Activated CD4-positive, CD25-positive, alpha-beta regulatory T cell (primary cell): ENCODE data around the gene CASKIN1.

Source experiments
- DNase-seq, 4 experiments: peaks; one replicate each; lab custom pipeline; 2025; lab: John Stamatoyannopoulos, UW

CASKIN1 gene

GRCh38 chr16:2190659-2191445 is 5.6 kb downstream of the CASKIN1 start:
- no peak for DNase-seq

DNA sequence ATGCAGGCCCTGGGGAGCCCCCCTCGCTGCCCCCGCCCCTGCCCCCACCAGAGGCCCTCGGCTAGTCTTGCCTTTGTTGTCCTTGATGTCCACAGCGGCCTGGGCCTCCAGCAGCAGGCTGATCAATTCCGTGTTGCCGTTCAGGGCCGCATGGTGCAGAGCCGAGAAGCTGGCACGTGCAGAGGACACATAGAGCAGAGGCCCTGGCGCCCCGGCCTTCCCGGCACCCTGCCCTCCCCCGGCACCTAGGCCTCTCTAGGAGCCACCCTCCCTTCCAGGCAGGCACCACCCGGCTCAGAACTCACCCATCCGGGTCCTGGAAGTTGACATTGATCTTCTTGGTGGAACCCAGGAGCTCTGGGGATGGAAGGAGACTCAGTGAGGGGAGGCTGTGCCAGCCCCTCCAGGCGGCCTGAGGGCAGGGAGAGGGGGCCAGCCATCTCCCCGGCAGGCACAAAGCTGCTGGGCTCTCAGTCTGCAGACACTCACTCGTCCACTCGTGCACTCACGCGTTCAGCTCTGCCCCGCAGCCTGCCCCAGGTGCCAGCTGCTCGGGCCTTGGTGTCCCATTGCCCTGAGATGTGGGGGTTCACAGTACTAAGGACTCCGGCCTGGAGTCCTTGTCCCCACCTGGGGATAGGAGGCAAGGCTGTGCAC is 6.3 kb downstream of the CASKIN1 start:
- no peak for DNase-seq

- DNase-seq = no peak
These were observed 7.0 kb downstream of the CASKIN1 start for GRCh38 chr16:2189252-2189893.

- DNase-seq = no peak
These were observed 8.0 kb downstream of the CASKIN1 start for GRCh38 chr16:2188395-2188794.

DNA sequence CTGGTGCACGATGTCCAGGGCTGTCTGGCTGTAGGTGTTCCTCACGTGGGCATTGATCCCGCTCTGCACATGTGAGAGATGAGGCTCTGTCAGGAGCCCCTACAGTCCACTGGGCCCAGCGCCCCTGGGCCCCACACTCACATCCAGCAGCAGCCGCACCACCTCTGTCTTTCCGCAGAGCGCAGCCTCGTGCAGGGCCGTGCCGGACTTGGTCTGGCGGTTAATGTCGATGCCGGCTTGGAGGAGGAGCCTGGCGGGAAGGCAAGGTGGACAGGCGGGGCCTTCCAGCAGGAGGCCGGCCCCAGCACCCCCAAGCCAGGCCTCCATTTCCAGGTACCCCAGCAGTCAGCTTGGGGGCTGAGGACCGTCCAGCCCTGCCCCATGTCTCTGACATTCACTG is 9.2 kb downstream of the CASKIN1 start:
- DNase-seq = no peak

DNA sequence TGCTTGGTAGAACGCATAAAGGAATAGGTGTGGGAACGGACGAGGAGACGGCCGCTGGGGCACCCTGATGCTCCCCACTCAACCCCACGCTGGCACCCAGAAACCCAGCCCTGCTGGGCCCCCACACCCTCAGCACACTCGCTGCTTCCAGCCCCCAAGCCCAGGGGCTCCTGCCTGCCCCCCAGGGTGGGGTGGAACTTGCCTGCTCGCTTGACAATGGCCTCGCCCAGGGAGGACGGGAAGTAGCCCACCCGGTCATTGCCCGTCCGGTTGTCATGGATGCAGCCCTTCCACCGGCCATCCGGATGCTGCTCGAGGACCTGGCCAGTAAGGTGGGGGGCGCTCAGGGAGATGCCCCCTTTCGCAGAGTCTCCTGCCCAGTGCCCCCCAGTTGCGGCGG is 9.9 kb downstream of the CASKIN1 start:
- DNase-seq = no peak

- DNase-seq = no peak
These were observed 10.3 kb downstream of the CASKIN1 start for GRCh38 chr16:2186064-2186463.

DNA sequence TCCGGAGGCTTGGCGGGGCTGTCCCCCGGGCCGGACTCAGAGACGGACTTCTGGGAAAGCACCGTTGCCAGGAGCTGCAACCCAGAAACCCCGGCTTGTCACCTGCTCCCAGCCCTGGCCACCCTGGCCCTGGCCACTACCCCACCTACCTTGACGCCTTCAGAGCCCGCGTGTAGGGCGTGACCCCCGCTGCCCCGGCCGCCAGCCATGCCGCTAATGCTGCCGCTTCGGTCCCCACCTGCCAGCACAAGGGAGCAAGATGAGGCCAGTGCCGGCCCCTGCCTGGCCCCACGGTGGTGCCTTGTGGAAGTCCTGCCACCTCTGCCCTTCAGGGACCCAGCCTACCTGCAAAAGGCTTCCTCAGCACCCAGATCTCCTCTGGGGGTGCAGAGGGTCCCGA is 11.4 kb downstream of the CASKIN1 start:
- DNase-seq = no peak

GRCh38 chr16:2184346-2184745 is 12.1 kb downstream of the CASKIN1 start:
- DNase-seq = no peak

DNA sequence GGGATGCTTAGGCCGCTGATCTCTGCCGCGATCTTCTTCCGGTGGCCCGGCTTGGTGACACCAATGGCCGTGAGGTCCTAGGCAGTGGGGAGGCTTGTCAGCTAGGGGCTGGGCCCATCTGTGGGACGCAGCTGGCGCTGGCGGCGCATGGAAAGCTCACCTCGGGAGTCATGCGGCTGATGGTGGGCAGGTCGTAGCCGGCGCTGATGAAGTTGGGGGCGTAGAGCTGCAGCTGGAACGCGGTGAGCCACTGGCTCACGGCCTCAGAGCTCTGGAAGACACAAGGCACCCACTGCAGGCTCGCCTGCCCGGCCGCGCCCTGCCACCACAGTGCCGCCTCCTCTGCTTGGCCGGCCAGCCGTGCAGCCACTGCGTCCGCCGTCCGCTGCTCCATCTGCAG is 12.7 kb downstream of the CASKIN1 start:
- no peak for DNase-seq

DNA sequence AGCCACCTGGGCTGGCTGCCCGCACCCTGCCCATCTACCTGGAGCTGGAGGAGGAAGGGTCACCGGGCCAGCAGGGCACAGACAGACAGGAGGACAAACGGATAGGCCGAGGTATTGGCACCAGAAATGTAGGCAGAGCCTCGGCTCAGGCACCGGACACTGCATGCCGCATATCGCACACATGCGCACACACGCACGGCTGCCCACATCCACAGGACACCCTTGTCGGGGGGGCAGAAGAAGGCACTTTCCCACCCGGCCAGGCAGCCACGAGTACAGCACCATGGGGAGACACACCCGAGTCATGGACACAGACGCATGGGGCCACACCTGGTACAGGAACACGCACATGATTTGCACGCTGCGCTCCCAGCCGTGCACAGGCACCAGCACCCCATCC is 14.5 kb downstream of the CASKIN1 start:
- DNase-seq = no peak

DNA sequence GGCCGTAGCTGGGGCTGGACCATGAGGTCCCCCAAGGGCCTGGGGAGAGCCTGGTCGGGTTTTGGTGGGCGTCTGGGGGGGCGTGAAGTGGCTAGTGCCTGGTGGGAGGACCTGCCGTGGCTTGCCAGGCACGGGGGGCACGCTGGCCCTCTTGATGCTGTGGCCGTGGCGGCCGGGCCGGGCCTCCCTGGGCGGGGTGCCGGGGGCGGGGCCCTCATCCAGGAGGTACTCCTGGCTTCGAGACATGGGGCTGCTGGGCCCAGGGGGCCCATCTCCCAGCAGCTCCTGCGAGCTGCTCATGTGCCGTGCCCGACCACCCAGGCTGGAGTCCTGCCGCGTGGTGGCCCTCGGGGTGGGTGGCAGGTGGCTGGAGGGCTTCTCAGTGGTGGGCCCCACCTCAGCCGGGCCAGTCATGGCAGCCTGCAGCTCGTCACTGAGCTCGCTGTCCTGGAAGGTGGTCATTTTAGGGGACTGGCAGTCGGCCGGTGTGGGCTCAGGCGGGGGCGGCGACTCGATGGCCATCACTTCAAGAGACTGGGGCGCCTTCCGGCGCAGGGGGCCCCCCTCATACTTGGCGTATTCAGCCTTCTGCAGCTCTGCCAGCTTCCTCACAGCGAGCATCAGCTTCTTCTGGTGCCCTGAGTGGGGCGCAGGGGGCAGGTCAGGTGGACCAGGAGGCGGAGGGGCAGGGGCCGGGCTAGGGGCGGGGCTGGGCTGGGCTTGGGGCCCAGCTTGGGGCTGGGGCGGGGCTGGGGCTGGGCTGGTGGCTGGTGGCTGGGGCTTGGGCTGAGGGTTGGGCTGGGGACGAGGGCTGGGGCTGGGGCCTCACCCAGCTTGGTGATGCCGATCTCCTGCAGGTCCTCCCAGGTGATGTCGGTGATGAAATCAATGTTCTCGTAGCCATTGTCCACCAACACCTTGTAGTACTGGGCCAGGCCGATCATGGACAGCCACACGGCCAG is 15.2 kb downstream of the CASKIN1 start:
- DNase-seq = no peak

- no peak for DNase-seq
These were observed 15.9 kb downstream of the CASKIN1 start for GRCh38 chr16:2180461-2180860.

- DNase-seq = no peak
These were observed 16.8 kb downstream of the CASKIN1 start for GRCh38 chr16:2179576-2179975.

DNA sequence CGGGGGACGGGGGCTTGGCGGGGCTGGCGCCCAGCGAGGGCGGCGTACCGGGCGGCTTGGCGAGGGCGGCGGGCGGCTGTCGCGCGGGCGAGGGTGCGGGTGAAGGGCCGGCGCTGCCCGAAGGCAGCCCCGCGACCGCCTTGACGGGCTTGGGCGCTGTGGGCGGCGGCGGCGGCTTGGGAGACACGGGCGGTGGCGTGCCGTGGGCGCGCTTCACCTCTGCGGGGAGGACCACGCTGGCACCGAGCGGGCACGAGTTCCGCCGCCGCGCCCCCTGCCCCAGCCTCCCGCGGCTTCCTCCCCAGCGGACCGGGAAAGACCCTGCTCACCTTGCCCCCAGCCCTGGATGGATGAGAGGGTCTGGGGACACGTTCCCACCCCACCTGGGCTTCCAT is 17.3 kb downstream of the CASKIN1 start:
- DNase-seq = no peak

- DNase-seq = no peak
These were observed 17.9 kb downstream of the CASKIN1 start for GRCh38 chr16:2178321-2179106.

DNA sequence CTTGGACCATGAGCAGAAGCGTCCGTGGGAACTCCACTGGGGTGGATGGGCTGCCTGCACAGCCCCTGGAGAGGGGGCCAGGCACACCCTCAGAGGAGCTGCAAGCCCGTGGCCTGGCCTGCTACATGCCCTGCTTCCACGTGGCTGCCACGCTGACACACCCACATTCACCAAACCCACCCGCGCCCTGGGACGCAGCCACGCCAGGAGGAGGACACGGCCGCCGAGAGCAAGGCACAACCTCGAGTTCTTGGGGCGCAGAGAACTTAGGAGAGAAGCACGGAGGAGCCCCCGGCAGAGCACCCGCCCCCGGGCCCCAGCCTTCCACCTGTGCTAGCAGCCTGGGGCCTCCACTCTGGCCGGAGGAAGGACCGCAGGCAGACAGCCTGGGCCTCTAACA is 18.8 kb downstream of the CASKIN1 start:
- no peak for DNase-seq

- DNase-seq = no peak
These were observed 19.3 kb downstream of the CASKIN1 start for GRCh38 chr16:2177101-2177500.

DNA sequence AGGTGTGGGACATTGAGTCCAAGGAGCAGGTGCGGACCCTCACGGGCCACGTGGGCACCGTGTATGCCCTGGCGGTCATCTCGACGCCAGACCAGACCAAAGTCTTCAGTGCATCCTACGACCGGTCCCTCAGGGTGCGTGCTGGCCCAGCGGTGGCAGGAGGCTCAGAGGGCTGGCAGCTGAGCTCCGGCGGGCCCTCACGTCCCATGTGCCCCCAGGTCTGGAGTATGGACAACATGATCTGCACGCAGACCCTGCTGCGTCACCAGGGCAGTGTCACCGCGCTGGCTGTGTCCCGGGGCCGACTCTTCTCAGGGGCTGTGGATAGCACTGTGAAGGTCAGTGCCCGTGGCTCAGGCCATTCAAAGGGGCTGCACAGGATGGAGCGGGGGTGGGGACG is 20.4 kb downstream of the CASKIN1 start:
- no peak for DNase-seq

- no peak for DNase-seq
These were observed 21.0 kb downstream of the CASKIN1 start for GRCh38 chr16:2175454-2175853.

DNA sequence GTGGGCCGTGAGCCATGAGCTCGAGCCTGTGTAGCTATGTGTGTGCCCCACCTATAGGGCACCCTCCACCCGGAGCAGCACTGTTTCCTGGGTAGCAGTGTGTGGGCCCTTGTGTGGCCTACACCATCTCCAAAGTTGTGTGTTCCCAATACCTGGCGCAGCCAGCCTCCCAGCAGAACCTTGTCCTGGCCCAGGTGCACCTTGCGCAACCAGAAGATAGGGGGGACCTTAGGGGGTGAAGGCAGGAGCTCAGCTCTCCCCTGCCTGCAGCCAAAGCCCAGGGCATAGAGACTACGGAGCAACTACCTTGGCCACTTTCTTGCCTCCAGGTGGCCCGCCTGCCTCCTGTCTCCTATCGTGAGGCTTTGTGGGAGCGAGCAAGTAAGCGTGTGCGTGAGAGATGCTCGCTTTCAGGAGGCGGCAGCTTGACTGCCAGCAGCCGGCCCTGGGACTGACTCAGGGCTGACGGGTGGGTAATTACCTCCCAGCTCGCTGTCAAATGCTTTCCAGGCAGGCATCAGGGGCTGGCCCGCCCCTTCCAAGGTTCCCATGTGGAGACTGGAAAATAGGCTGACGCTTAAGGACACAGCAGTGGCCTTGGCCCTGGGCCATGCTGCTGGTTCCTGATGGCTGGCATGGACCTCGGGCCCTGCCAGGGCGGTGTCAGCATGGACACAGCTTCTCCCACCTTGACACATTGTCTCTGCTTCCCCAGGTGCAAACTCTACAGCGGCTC is 21.8 kb downstream of the CASKIN1 start:
- no peak for DNase-seq
